Measurements from ENCODE around the gene RCSD1.

RCSD1 gene

GRCh38 chr1:167695756-167696561, 65.9 kb downstream of the RCSD1 start:
- no peak overlapping the region for H3K23ac ChIP-seq (ENCODE audit: low read length in 2 of 2)
- no peak overlapping the region for H2AFZ ChIP-seq (ENCODE audit: low read depth, low read length)
- no peak overlapping the region for H2BK5ac ChIP-seq (ENCODE audit: low read depth, low read length, poor library complexity, severe bottlenecking)
- H3K14ac ChIP-seq (ENCODE audit: low read length in 2 of 2), result no peak overlapping the region
- no peaks in the 10 kb centered on the region for H3K36me3 ChIP-seq (ENCODE audit: control insufficient read depth in 1 of 2, insufficient read depth in 2 of 2, low read depth in 1 of 2, low read length in 2 of 2)
- no peak overlapping the region for H4K8ac ChIP-seq (ENCODE audit: low read length)
- H3K4ac ChIP-seq (ENCODE audit: low read depth in 1 of 2, low read length in 2 of 2), result no peak overlapping the region
- no peak overlapping the region for H2BK15ac ChIP-seq (ENCODE audit: low read depth, poor library complexity, severe bottlenecking)
- no peak overlapping the region for H3K4me2 ChIP-seq (ENCODE audit: low read length, poor library complexity, severe bottlenecking)
- no peak overlapping the region for H3K4me3 ChIP-seq (ENCODE audit: insufficient read depth in 1 of 2, low read depth in 1 of 2, low read length in 2 of 2)
- H3K79me1 ChIP-seq (replicated peaks; ENCODE audit: low read length, poor library complexity, severe bottlenecking), result no peaks in the 10 kb centered on the region
- no peak overlapping the region for H3K18ac ChIP-seq (ENCODE audit: low read depth in 1 of 2, low read length in 2 of 2)
- no peak overlapping the region for H4K91ac ChIP-seq (ENCODE audit: low read length)
- H3K4me1 ChIP-seq (ENCODE audit: control insufficient read depth, insufficient read depth, low read depth, low read length), result peaks cover 3% of the 10 kb centered on the region
- H3K27ac ChIP-seq (ENCODE audit: low read length, poor library complexity, severe bottlenecking), result no peak overlapping the region
- no peak overlapping the region for H2BK120ac ChIP-seq (ENCODE audit: low read depth, low read length)
- peaks cover 12 to 31% of the 10 kb centered on the region in 2 experiments for H3K27me3 ChIP-seq (ENCODE audit: control insufficient read depth in 1 of 2, insufficient read depth in 1 of 2, low read length in 2 of 2)
- no peak overlapping the region for H3K9ac ChIP-seq (ENCODE audit: low read length)
- DNase-seq, result no peak
- H3K9me3 ChIP-seq (ENCODE audit: control insufficient read depth, low read length), result no peaks in the 10 kb centered on the region
- H2BK12ac ChIP-seq (ENCODE audit: low read length in 2 of 2), result no peak overlapping the region
- no peak overlapping the region for H2AK5ac ChIP-seq (ENCODE audit: low read length, severe bottlenecking)
- 94% methylated on average over 2 of the region's 7 CpGs for WGBS

GRCh38 chr1:167697667-167698141, 67.7 kb downstream of the RCSD1 start:
- H2AK5ac ChIP-seq (ENCODE audit: low read length, severe bottlenecking), result no peak overlapping the region
- WGBS, result 82% methylated on average over 14 of the region's 14 CpGs
- no peak overlapping the region for H3K14ac ChIP-seq (ENCODE audit: low read length in 2 of 2)
- no peak overlapping the region for H2BK12ac ChIP-seq (ENCODE audit: low read length in 2 of 2)
- no peaks in the 10 kb centered on the region for H3K36me3 ChIP-seq (ENCODE audit: control insufficient read depth in 1 of 2, insufficient read depth in 2 of 2, low read depth in 1 of 2, low read length in 2 of 2)
- H2BK15ac ChIP-seq (ENCODE audit: low read depth, poor library complexity, severe bottlenecking), result no peak overlapping the region
- peaks cover 21 to 25% of the 10 kb centered on the region in 2 experiments for H3K27me3 ChIP-seq (ENCODE audit: control insufficient read depth in 1 of 2, insufficient read depth in 1 of 2, low read length in 2 of 2)
- no peaks in the 10 kb centered on the region for H3K9me3 ChIP-seq (ENCODE audit: control insufficient read depth, low read length)
- H3K4me2 ChIP-seq (ENCODE audit: low read length, poor library complexity, severe bottlenecking), result no peak overlapping the region
- H2BK120ac ChIP-seq (ENCODE audit: low read depth, low read length), result no peak overlapping the region
- no peak overlapping the region for H2BK5ac ChIP-seq (ENCODE audit: low read depth, low read length, poor library complexity, severe bottlenecking)
- no peak overlapping the region for H2AFZ ChIP-seq (ENCODE audit: low read depth, low read length)
- H4K8ac ChIP-seq (ENCODE audit: low read length), result no peak overlapping the region
- H3K4me3 ChIP-seq (ENCODE audit: insufficient read depth in 1 of 2, low read depth in 1 of 2, low read length in 2 of 2), result no peak overlapping the region
- H4K91ac ChIP-seq (ENCODE audit: low read length), result no peak overlapping the region
- H3K9ac ChIP-seq (ENCODE audit: low read length), result no peak overlapping the region
- peaks cover 3% of the 10 kb centered on the region for H3K4me1 ChIP-seq (ENCODE audit: control insufficient read depth, insufficient read depth, low read depth, low read length)
- H3K23ac ChIP-seq (ENCODE audit: low read length in 2 of 2), result no peak overlapping the region
- H3K4ac ChIP-seq (ENCODE audit: low read depth in 1 of 2, low read length in 2 of 2), result no peak overlapping the region
- H3K18ac ChIP-seq (ENCODE audit: low read depth in 1 of 2, low read length in 2 of 2), result no peak overlapping the region
- H3K79me1 ChIP-seq (replicated peaks; ENCODE audit: low read length, poor library complexity, severe bottlenecking), result no peaks in the 10 kb centered on the region
- DNase-seq, result no peak
- no peak overlapping the region for H3K27ac ChIP-seq (ENCODE audit: low read length, poor library complexity, severe bottlenecking)

GRCh38 chr1:167698313-167698712, 68.3 kb downstream of the RCSD1 start:
- no peak for DNase-seq
- Histone ChIP-seq H3K4me1 (ENCODE audit: control insufficient read depth, insufficient read depth, low read depth, low read length) (peaks cover 5% of the 10 kb centered on the region), H2BK5ac (ENCODE audit: low read depth, low read length, poor library complexity, severe bottlenecking) (no peak overlapping the region), H2BK12ac (ENCODE audit: low read length in 2 of 2) (no peak overlapping the region), H3K36me3 (ENCODE audit: control insufficient read depth in 1 of 2, insufficient read depth in 2 of 2, low read depth in 1 of 2, low read length in 2 of 2) (no peaks in the 10 kb centered on the region), H2BK120ac (ENCODE audit: low read depth, low read length) (no peak overlapping the region), H3K9ac (ENCODE audit: low read length) (no peak overlapping the region), H2AFZ (ENCODE audit: low read depth, low read length) (no peak overlapping the region), H2AK5ac (ENCODE audit: low read length, severe bottlenecking) (no peak overlapping the region), H3K14ac (ENCODE audit: low read length in 2 of 2) (no peak overlapping the region), H3K4me2 (ENCODE audit: low read length, poor library complexity, severe bottlenecking) (no peak overlapping the region), H4K8ac (ENCODE audit: low read length) (no peak overlapping the region), H3K4me3 (ENCODE audit: insufficient read depth in 1 of 2, low read depth in 1 of 2, low read length in 2 of 2) (no peak overlapping the region), H3K18ac (ENCODE audit: low read depth in 1 of 2, low read length in 2 of 2) (no peak overlapping the region), H3K9me3 (ENCODE audit: control insufficient read depth, low read length) (no peaks in the 10 kb centered on the region), H2BK15ac (ENCODE audit: low read depth, poor library complexity, severe bottlenecking) (no peak overlapping the region), H4K91ac (ENCODE audit: low read length) (no peak overlapping the region), H3K27ac (ENCODE audit: low read length, poor library complexity, severe bottlenecking) (no peak overlapping the region), H3K23ac (ENCODE audit: low read length in 2 of 2) (no peak overlapping the region), H3K27me3 (ENCODE audit: control insufficient read depth in 1 of 2, insufficient read depth in 1 of 2, low read length in 2 of 2) (peaks cover 22 to 27% of the 10 kb centered on the region in 2 experiments), H3K4ac (ENCODE audit: low read depth in 1 of 2, low read length in 2 of 2) (no peak overlapping the region), H3K79me1 (replicated peaks; ENCODE audit: low read length, poor library complexity, severe bottlenecking) (no peaks in the 10 kb centered on the region)
- WGBS, result 88% methylated on average over 2 of the region's 4 CpGs

- Histone ChIP-seq H2BK12ac (ENCODE audit: low read length in 2 of 2) (no peak overlapping the region), H3K4me2 (ENCODE audit: low read length, poor library complexity, severe bottlenecking) (no peak overlapping the region), H3K4ac (ENCODE audit: low read depth in 1 of 2, low read length in 2 of 2) (no peak overlapping the region), H3K27ac (ENCODE audit: low read length, poor library complexity, severe bottlenecking) (no peak overlapping the region), H3K36me3 (ENCODE audit: control insufficient read depth in 1 of 2, insufficient read depth in 2 of 2, low read depth in 1 of 2, low read length in 2 of 2) (no peaks in the 10 kb centered on the region), H3K79me1 (replicated peaks; ENCODE audit: low read length, poor library complexity, severe bottlenecking) (no peaks in the 10 kb centered on the region), H3K9me3 (ENCODE audit: control insufficient read depth, low read length) (no peaks in the 10 kb centered on the region), H3K4me1 (ENCODE audit: control insufficient read depth, insufficient read depth, low read depth, low read length) (peaks cover 2% of the 10 kb centered on the region), H4K8ac (ENCODE audit: low read length) (no peak overlapping the region), H4K91ac (ENCODE audit: low read length) (no peak overlapping the region), H2AFZ (ENCODE audit: low read depth, low read length) (no peak overlapping the region), H2AK5ac (ENCODE audit: low read length, severe bottlenecking) (no peak overlapping the region), H3K4me3 (ENCODE audit: insufficient read depth in 1 of 2, low read depth in 1 of 2, low read length in 2 of 2) (no peak overlapping the region), H2BK15ac (ENCODE audit: low read depth, poor library complexity, severe bottlenecking) (no peak overlapping the region), H2BK120ac (ENCODE audit: low read depth, low read length) (no peak overlapping the region), H2BK5ac (ENCODE audit: low read depth, low read length, poor library complexity, severe bottlenecking) (no peak overlapping the region), H3K27me3 (ENCODE audit: control insufficient read depth in 1 of 2, insufficient read depth in 1 of 2, low read length in 2 of 2) (peaks cover 31 to 32% of the 10 kb centered on the region in 2 experiments), H3K14ac (ENCODE audit: low read length in 2 of 2) (no peak overlapping the region), H3K18ac (ENCODE audit: low read depth in 1 of 2, low read length in 2 of 2) (no peak overlapping the region), H3K9ac (ENCODE audit: low read length) (no peak overlapping the region), H3K23ac (ENCODE audit: low read length in 2 of 2) (no peak overlapping the region)
- 84% methylated on average over 1 of the region's 1 CpG for WGBS
- DNase-seq, result no peak
These were observed 71.5 kb downstream of the RCSD1 start for GRCh38 chr1:167701510-167701909.

All from mesenchymal stem cell (in vitro differentiated cells and primary cell).